AG10803 (cell line): ENCODE measurements around the gene DNHD1.

Source experiments
- DNase-seq: peaks from one replicate; pipeline ENCODE4 v3.0.0; 2010; ENCODE audit warnings: low read depth
- H3K4me3 ChIP-seq: 2 replicates; pipeline ENCODE4 v1.5.1; 2011; ENCODE audit warnings: mild to moderate bottlenecking, low read length, control low read depth
- TF ChIP-seq, protein P1 (sequence below): conservative IDR thresholded peaks from 2 replicates; pipeline ENCODE4 v1.5.1; 2011; ENCODE audit warnings: mild to moderate bottlenecking, low read length, control low read depth, inconsistent platforms

The DNHD1 gene

DNA sequence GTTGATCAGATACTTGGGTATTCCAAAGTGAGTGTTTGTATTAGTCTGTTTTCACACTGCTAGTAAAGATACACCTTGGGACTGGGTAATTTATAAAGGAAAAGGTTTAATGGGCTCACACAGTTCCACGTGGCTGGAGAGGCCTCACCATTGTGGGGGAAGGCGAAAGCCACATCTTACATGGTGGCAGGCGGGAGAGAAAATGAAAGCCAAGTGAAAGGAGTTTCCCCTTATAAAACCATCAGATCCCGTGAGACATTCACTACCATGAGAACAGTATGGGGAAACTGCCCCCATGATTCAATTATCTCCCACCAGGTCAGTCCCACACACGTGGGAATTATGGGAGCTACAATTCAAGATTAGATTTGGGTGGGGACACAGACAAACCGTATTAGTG is 8.7 kb upstream of the DNHD1 start:
- DNase-seq: no peak
- H3K4me3 ChIP-seq: no peak overlapping the region
- TF ChIP-seq, protein P1, sequence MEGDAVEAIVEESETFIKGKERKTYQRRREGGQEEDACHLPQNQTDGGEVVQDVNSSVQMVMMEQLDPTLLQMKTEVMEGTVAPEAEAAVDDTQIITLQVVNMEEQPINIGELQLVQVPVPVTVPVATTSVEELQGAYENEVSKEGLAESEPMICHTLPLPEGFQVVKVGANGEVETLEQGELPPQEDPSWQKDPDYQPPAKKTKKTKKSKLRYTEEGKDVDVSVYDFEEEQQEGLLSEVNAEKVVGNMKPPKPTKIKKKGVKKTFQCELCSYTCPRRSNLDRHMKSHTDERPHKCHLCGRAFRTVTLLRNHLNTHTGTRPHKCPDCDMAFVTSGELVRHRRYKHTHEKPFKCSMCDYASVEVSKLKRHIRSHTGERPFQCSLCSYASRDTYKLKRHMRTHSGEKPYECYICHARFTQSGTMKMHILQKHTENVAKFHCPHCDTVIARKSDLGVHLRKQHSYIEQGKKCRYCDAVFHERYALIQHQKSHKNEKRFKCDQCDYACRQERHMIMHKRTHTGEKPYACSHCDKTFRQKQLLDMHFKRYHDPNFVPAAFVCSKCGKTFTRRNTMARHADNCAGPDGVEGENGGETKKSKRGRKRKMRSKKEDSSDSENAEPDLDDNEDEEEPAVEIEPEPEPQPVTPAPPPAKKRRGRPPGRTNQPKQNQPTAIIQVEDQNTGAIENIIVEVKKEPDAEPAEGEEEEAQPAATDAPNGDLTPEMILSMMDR: no peak

DNA sequence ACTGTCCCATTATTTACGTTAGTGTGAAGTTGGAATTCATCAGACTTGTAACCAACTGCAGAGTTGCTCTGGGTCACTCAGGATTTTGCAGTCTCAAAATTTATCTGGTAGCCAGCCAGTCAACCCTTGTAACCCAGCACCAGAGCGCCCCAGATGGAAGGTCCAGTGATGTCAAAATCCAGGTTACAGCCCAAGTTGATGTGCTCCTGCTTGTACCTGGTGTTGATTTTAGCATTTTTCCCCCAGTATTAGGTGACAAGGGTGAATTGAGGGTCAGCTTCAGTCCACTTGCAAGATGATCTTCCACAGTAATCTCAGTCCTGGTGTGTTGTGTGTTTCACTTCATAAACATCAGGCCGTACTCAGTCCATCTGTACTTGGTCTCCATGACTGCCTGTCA is 8.3 kb upstream of the DNHD1 start:
- TF ChIP-seq, protein P1: no peak
- no peak overlapping the region for H3K4me3 ChIP-seq
- no peak for DNase-seq

DNA sequence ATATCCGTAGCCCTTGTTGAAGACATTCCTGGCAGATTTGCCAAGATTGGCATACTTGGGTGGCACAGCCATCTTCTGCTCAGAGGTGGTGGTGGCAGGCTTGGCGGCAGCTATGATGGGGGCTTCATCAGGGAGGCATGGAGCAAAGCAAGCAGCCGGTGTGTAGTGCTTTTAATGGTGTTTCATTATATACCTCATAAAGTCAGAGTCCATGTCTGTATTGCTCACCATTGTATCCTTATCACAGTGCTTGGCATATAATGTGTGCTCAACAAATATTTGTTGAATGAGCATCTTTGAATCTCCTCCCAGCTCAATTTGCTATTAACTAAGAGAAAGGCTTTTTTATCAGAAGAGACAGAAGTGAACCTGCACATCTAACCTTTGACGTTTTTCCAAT is 7.8 kb upstream of the DNHD1 start:
- TF ChIP-seq, protein P1: no peak
- no peak for DNase-seq
- no peak overlapping the region for H3K4me3 ChIP-seq

DNA sequence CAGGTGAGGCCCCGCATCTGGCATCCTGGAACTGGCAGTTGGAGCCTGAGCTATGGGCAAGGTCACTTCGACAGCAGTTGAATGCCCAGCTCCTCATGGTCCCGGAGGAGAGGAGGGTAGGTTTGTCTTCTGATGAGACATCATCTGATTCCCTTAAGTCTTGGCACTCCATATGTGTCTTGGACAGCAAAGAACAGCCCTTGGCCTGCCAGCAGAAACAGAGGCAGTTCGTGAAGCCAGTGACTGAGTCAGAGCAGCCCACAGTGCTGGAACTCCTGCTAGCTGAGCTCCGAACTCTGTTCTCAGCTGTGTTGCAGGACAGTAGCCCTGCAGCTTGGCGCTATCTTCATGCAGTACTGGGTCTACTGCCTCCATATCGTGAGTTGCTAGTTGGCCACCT is 1.0 kb downstream of the DNHD1 start:
- TF ChIP-seq, protein P1: no peak
- no peak overlapping the region for H3K4me3 ChIP-seq
- peak; percentile 52 for DNase-seq

DNA sequence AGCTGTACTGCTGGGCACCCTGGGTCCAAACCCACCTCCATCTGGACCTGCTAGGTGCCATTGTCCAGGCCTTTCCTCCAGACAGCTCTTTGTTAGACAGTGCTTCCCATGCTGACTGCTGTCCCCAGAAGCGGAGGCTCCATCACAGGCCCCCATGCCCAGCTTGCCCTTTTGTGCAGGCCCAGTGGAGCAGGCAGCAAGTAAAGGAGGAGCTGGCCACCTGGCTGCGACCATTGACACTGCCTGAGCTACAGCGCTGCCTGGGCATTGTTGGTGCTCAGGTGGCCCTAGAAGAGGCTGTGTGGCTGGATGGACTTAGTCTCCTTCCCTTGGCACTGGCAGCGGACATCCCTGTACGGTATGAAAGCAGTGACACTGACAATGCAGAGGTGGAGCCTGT is 1.5 kb downstream of the DNHD1 start:
- H3K4me3 ChIP-seq: no peak overlapping the region
- DNase-seq: no peak
- TF ChIP-seq, protein P1: no peak

DNA sequence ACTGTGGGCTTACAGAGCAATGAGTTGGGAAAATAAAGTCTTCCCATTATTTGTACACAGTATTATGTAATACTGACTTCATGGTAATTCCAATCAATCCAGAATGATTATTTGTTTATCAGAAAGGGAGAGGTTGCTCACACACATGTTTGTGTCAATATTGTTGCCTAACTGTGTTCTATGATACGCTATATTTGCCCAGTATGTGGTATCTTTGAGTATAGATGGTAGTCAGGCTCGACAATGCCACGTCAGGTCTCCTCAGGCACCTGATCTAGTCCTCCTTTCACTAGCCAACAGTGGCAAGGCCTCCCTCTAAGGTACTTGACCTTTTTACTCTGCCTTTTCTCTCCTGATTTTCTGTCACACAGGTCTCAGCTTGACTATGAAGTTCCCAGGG is 5.3 kb downstream of the DNHD1 start:
- DNase-seq: no peak
- TF ChIP-seq, protein P1: no peak
- H3K4me3 ChIP-seq: no peak overlapping the region

DNA sequence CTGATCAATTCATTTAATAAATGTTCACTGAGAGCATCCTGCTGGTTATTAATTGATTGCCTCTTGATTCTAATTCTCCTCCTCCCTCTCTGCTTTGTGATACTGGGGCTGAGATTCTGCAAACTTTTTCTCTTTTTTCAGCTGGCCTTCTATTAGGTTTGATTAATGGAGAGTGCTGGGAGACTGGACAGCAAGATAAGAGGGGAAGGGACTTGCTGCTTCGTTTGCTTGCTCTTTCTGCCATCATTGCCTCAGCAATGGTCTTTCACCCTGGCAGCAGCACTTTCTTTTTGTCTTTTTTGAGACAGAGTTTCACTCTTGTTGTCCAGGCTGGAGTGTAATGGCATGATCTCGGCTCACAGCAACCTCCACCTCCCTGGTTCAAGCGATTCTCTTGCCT is 7.1 kb downstream of the DNHD1 start:
- DNase-seq: no peak
- TF ChIP-seq, protein P1: no peak
- H3K4me3 ChIP-seq: no peak overlapping the region
